GM23248 (cell line): Measurements from ENCODE around the gene KRTAP2-2.

Source experiments
- EZH2 ChIP-seq: fragments of 200-600 bp; sonication (generic); IDR thresholded peaks from 2 replicates; pipeline ENCODE4 v1.6.1; 2018; ENCODE audit warnings: antibody characterized with exemption, mild to moderate bottlenecking; ENCODE audit not compliant: insufficient read depth, poor library complexity, severe bottlenecking
- EZH2phosphoT487 ChIP-seq: fragments of 200-600 bp; sonication (generic); IDR thresholded peaks from 2 replicates; pipeline ENCODE4 v1.6.1; 2018; ENCODE audit warnings: antibody characterized with exemption, moderate library complexity, mild to moderate bottlenecking, low read depth; ENCODE audit not compliant: insufficient read depth

GRCh38 chr17:41054025-41054424 lies 1.0 kb downstream of the KRTAP2-2 start:
- no peak for TF ChIP-seq EZH2phosphoT487
- TF ChIP-seq EZH2, result no peak
